ENCODE data around the gene PHACTR1. TPM values are rescaled to one million over a fixed set of nuclear protein-coding genes. Genes with fewer than 3 reads are reported as not detected.

PHACTR1 gene
- total and polyA plus RNA-seq, 4 donors: 0.31 to 1.5 (median 0.79) TPM

DNA sequence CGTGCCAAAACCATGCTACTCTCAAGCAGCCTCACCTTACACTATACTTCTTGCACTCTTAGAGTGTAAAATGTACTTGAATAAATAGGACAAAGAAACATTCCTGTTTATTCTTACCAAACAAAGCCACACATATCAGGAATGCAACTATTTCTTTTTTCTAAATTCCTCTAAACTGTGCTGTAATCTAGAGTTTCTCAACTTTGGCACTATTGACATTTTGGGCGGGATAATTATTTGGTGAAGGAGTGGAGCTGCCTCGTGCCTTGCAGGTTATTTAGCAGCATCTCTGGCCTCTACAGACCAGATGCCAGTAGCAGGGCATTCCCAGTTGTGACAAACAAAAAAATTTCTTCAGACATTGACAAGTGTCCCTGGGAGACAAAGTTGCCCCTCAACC, 86.9 kb downstream of the PHACTR1 start:
- WGBS: 34% methylated on average over 3 of the region's 3 CpGs
- Histone ChIP-seq H3K9me3 (ENCODE audit: control insufficient read depth in 4 of 4, low read length in 3 of 4) (no peaks in the 10 kb centered on the region), H3K4me3 (ENCODE audit: low read depth in 1 of 3, low read length in 3 of 3) (no peak overlapping the region), H3K9ac (ENCODE audit: low read depth in 1 of 2, low read length in 2 of 2) (no peak overlapping the region), H3K27me3 (ENCODE audit: control insufficient read depth in 4 of 4, insufficient read depth in 4 of 4, low read length in 3 of 4) (peaks cover 0 to 6% (median 1%) of the 10 kb centered on the region in 4 donors), H3K4me1 (ENCODE audit: control insufficient read depth in 4 of 4, insufficient read depth in 4 of 4, low read length in 3 of 4) (no peaks in the 10 kb centered on the region), H3K36me3 (ENCODE audit: control insufficient read depth in 4 of 4, insufficient read depth in 3 of 4, low read depth in 1 of 4, low read length in 3 of 4) (no peaks in the 10 kb centered on the region), H3K27ac (ENCODE audit: low read depth in 1 of 2, low read length in 2 of 2) (no peak overlapping the region)
- TF ChIP-seq JUND (IDR thresholded peaks at IDR 0.05) (no peak), FOXA2 (IDR thresholded peaks at IDR 0.05) (no peak), EGR1 (IDR thresholded peaks at IDR 0.05; ENCODE audit: low read depth in 2 of 2) (no peak), NR2F2 (IDR thresholded peaks at IDR 0.05) (no peak), HNF4G (IDR thresholded peaks at IDR 0.05) (no peak), RAD21 (IDR thresholded peaks at IDR 0.05) (no peak), TAF1 (conservative IDR thresholded peaks at IDR 0.05) (no peak), HNF4A (conservative IDR thresholded peaks at IDR 0.05) (no peak), FOXA1 (IDR thresholded peaks at IDR 0.05) (no peak), RXRA (IDR thresholded peaks at IDR 0.05) (no peak), GABPA (IDR thresholded peaks at IDR 0.05 in 1 of 2, conservative IDR thresholded peaks at IDR 0.05 in 1 of 2) (no peak), SP1 (IDR thresholded peaks at IDR 0.05) (no peak)
- TF ChIP-seq, protein P1, sequence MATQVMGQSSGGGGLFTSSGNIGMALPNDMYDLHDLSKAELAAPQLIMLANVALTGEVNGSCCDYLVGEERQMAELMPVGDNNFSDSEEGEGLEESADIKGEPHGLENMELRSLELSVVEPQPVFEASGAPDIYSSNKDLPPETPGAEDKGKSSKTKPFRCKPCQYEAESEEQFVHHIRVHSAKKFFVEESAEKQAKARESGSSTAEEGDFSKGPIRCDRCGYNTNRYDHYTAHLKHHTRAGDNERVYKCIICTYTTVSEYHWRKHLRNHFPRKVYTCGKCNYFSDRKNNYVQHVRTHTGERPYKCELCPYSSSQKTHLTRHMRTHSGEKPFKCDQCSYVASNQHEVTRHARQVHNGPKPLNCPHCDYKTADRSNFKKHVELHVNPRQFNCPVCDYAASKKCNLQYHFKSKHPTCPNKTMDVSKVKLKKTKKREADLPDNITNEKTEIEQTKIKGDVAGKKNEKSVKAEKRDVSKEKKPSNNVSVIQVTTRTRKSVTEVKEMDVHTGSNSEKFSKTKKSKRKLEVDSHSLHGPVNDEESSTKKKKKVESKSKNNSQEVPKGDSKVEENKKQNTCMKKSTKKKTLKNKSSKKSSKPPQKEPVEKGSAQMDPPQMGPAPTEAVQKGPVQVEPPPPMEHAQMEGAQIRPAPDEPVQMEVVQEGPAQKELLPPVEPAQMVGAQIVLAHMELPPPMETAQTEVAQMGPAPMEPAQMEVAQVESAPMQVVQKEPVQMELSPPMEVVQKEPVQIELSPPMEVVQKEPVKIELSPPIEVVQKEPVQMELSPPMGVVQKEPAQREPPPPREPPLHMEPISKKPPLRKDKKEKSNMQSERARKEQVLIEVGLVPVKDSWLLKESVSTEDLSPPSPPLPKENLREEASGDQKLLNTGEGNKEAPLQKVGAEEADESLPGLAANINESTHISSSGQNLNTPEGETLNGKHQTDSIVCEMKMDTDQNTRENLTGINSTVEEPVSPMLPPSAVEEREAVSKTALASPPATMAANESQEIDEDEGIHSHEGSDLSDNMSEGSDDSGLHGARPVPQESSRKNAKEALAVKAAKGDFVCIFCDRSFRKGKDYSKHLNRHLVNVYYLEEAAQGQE (IDR thresholded peaks at IDR 0.05): no peak
- TF ChIP-seq, protein P2, sequence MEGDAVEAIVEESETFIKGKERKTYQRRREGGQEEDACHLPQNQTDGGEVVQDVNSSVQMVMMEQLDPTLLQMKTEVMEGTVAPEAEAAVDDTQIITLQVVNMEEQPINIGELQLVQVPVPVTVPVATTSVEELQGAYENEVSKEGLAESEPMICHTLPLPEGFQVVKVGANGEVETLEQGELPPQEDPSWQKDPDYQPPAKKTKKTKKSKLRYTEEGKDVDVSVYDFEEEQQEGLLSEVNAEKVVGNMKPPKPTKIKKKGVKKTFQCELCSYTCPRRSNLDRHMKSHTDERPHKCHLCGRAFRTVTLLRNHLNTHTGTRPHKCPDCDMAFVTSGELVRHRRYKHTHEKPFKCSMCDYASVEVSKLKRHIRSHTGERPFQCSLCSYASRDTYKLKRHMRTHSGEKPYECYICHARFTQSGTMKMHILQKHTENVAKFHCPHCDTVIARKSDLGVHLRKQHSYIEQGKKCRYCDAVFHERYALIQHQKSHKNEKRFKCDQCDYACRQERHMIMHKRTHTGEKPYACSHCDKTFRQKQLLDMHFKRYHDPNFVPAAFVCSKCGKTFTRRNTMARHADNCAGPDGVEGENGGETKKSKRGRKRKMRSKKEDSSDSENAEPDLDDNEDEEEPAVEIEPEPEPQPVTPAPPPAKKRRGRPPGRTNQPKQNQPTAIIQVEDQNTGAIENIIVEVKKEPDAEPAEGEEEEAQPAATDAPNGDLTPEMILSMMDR (IDR thresholded peaks at IDR 0.05; ENCODE audit: low read depth, low read length, missing input control): no peak
- TF ChIP-seq, protein P3, sequence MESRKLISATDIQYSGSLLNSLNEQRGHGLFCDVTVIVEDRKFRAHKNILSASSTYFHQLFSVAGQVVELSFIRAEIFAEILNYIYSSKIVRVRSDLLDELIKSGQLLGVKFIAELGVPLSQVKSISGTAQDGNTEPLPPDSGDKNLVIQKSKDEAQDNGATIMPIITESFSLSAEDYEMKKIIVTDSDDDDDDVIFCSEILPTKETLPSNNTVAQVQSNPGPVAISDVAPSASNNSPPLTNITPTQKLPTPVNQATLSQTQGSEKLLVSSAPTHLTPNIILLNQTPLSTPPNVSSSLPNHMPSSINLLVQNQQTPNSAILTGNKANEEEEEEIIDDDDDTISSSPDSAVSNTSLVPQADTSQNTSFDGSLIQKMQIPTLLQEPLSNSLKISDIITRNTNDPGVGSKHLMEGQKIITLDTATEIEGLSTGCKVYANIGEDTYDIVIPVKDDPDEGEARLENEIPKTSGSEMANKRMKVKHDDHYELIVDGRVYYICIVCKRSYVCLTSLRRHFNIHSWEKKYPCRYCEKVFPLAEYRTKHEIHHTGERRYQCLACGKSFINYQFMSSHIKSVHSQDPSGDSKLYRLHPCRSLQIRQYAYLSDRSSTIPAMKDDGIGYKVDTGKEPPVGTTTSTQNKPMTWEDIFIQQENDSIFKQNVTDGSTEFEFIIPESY (IDR thresholded peaks at IDR 0.05): no peak
- TF ChIP-seq, protein P4, sequence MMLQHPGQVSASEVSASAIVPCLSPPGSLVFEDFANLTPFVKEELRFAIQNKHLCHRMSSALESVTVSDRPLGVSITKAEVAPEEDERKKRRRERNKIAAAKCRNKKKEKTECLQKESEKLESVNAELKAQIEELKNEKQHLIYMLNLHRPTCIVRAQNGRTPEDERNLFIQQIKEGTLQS (IDR thresholded peaks at IDR 0.05): no peak
- TF ChIP-seq, protein P5, sequence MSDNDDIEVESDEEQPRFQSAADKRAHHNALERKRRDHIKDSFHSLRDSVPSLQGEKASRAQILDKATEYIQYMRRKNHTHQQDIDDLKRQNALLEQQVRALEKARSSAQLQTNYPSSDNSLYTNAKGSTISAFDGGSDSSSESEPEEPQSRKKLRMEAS (IDR thresholded peaks at IDR 0.05): no peak
- DNase-seq (ENCODE audit: low spot score): no peak

Measured in liver (tissue), 9 donors.